ENCODE results near the gene SAMD5. TPM values are rescaled to one million over a fixed set of nuclear protein-coding genes. Genes with fewer than 3 reads are reported as not detected.

SAMD5 gene
- total and polyA plus RNA-seq, 2 experiments from 2014 or later = 1.9 to 12.6 TPM

- Histone ChIP-seq H3K27ac (no peak overlapping the region), H3K9me3 (ENCODE audit: low read depth) (no peaks in the 10 kb centered on the region), H3K9me2 (replicated peaks; ENCODE audit: insufficient read depth) (no peaks in the 10 kb centered on the region), H3K79me2 (no peaks in the 10 kb centered on the region), H2AFZ (no peak overlapping the region), H3K4me3 (no peak overlapping the region), H3K4me1 (ENCODE audit: insufficient read depth) (no peaks in the 10 kb centered on the region), H3K4me2 (no peak overlapping the region), H3K36me3 (replicated peaks; ENCODE audit: insufficient read depth, low read depth) (no peaks in the 10 kb centered on the region), H3K27me3 (no peaks in the 10 kb centered on the region), H4K20me1 (ENCODE audit: insufficient read depth, poor library complexity, severe bottlenecking) (no peaks in the 10 kb centered on the region)
- DNase-seq (ENCODE audit: low spot score) = no peak
- TF ChIP-seq, protein P1, sequence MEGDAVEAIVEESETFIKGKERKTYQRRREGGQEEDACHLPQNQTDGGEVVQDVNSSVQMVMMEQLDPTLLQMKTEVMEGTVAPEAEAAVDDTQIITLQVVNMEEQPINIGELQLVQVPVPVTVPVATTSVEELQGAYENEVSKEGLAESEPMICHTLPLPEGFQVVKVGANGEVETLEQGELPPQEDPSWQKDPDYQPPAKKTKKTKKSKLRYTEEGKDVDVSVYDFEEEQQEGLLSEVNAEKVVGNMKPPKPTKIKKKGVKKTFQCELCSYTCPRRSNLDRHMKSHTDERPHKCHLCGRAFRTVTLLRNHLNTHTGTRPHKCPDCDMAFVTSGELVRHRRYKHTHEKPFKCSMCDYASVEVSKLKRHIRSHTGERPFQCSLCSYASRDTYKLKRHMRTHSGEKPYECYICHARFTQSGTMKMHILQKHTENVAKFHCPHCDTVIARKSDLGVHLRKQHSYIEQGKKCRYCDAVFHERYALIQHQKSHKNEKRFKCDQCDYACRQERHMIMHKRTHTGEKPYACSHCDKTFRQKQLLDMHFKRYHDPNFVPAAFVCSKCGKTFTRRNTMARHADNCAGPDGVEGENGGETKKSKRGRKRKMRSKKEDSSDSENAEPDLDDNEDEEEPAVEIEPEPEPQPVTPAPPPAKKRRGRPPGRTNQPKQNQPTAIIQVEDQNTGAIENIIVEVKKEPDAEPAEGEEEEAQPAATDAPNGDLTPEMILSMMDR (IDR thresholded peaks at IDR 0.05; ENCODE audit: poor library complexity) = no peak
- TF ChIP-seq EZH2phosphoT487 (IDR thresholded peaks at IDR 0.05; ENCODE audit: low read depth, severe bottlenecking, unreplicated experiment) (no peak), EZH2 (IDR thresholded peaks at IDR 0.05; ENCODE audit: borderline replicate concordance) (no peak)
- 90% methylated on average over 2 of the region's 2 CpGs for WGBS (ENCODE audit: low lambda C conversion rate, missing lambda C conversion rate)
Observed at GRCh38 chr6:147570681-147571080, 62.2 kb downstream of the SAMD5 start.

DNA sequence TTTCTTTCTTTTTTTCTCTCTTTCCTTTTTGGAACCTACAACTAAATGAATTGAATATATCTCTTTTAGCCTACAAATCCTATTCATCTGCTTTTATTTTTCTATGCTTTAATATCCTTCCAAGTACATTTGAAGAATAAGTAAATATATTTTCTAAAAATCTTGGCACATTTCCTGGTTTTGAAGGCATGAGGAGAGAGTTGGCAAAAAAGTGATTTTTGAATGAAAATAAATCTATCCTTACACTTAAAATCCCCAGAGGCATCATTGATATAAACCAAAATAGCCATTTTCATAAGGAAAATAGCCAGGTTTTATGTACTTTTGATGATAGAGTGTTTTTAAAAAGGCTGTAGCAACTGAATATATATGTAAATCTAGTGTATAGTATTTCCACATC lies 69.0 kb downstream of the SAMD5 start:
- Histone ChIP-seq H3K9me3 (ENCODE audit: low read depth) (no peaks in the 10 kb centered on the region), H4K20me1 (ENCODE audit: insufficient read depth, poor library complexity, severe bottlenecking) (no peaks in the 10 kb centered on the region), H2AFZ (no peak overlapping the region), H3K79me2 (no peaks in the 10 kb centered on the region), H3K36me3 (replicated peaks; ENCODE audit: insufficient read depth, low read depth) (no peaks in the 10 kb centered on the region), H3K4me2 (no peak overlapping the region), H3K4me1 (ENCODE audit: insufficient read depth) (no peaks in the 10 kb centered on the region), H3K4me3 (no peak overlapping the region), H3K27me3 (no peaks in the 10 kb centered on the region), H3K9me2 (replicated peaks; ENCODE audit: insufficient read depth) (no peaks in the 10 kb centered on the region), H3K27ac (no peak overlapping the region)
- no peak for DNase-seq (ENCODE audit: low spot score)
- TF ChIP-seq, protein P1 (IDR thresholded peaks at IDR 0.05; ENCODE audit: poor library complexity) = no peak
- no peak for TF ChIP-seq EZH2phosphoT487 (IDR thresholded peaks at IDR 0.05; ENCODE audit: low read depth, severe bottlenecking, unreplicated experiment)
- no peak for TF ChIP-seq EZH2 (IDR thresholded peaks at IDR 0.05; ENCODE audit: borderline replicate concordance)

DNA sequence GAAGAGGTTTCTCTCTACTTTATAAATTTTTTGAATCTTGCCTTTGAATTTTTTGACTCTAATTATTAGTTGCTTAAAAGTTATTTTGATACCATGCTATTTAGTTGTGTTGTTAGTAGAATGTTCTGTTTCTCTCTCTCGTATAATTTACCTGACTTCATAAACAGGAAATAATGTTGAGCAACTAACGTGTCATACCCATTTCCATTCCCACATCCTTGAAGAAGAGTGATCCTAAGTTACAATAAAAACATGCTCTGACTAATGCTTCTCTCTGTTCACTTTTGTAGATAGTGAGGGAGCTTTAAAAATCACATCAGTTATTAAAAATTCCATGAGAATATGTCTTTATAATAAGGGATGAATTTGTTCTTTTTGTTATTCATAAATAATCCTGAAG lies 69.7 kb downstream of the SAMD5 start:
- 95% methylated on average over 2 of the region's 2 CpGs for WGBS (ENCODE audit: low lambda C conversion rate, missing lambda C conversion rate)
- Histone ChIP-seq H3K9me3 (ENCODE audit: low read depth) (no peaks in the 10 kb centered on the region), H3K27me3 (no peaks in the 10 kb centered on the region), H2AFZ (no peak overlapping the region), H3K27ac (no peak overlapping the region), H3K4me2 (no peak overlapping the region), H3K79me2 (no peaks in the 10 kb centered on the region), H3K4me1 (ENCODE audit: insufficient read depth) (no peaks in the 10 kb centered on the region), H3K4me3 (no peak overlapping the region), H3K9me2 (replicated peaks; ENCODE audit: insufficient read depth) (no peaks in the 10 kb centered on the region), H4K20me1 (ENCODE audit: insufficient read depth, poor library complexity, severe bottlenecking) (no peaks in the 10 kb centered on the region), H3K36me3 (replicated peaks; ENCODE audit: insufficient read depth, low read depth) (no peaks in the 10 kb centered on the region)
- TF ChIP-seq EZH2 (IDR thresholded peaks at IDR 0.05; ENCODE audit: borderline replicate concordance) (no peak), EZH2phosphoT487 (IDR thresholded peaks at IDR 0.05; ENCODE audit: low read depth, severe bottlenecking, unreplicated experiment) (no peak)
- TF ChIP-seq, protein P1 (IDR thresholded peaks at IDR 0.05; ENCODE audit: poor library complexity) = no peak
- no peak for DNase-seq (ENCODE audit: low spot score)

GRCh38 chr6:147578883-147579282 lies 70.4 kb downstream of the SAMD5 start:
- Histone ChIP-seq H3K27ac (no peak overlapping the region), H3K4me3 (no peak overlapping the region), H3K9me2 (replicated peaks; ENCODE audit: insufficient read depth) (no peaks in the 10 kb centered on the region), H3K4me2 (no peak overlapping the region), H4K20me1 (ENCODE audit: insufficient read depth, poor library complexity, severe bottlenecking) (no peaks in the 10 kb centered on the region), H3K4me1 (ENCODE audit: insufficient read depth) (no peaks in the 10 kb centered on the region), H3K36me3 (replicated peaks; ENCODE audit: insufficient read depth, low read depth) (no peaks in the 10 kb centered on the region), H3K27me3 (no peaks in the 10 kb centered on the region), H3K79me2 (no peaks in the 10 kb centered on the region), H3K9me3 (ENCODE audit: low read depth) (no peaks in the 10 kb centered on the region), H2AFZ (no peak overlapping the region)
- WGBS (ENCODE audit: low lambda C conversion rate, missing lambda C conversion rate) = 93% methylated on average over 2 of the region's 2 CpGs
- no peak for DNase-seq (ENCODE audit: low spot score)
- TF ChIP-seq EZH2phosphoT487 (IDR thresholded peaks at IDR 0.05; ENCODE audit: low read depth, severe bottlenecking, unreplicated experiment) (no peak), EZH2 (IDR thresholded peaks at IDR 0.05; ENCODE audit: borderline replicate concordance) (no peak)
- TF ChIP-seq, protein P1 (IDR thresholded peaks at IDR 0.05; ENCODE audit: poor library complexity) = no peak

All from hepatocyte (in vitro differentiated cells).